ENCODE measurements around the gene ANTXR1. TPM values are rescaled to one million over a fixed set of nuclear protein-coding genes. Genes with fewer than 3 reads are reported as not detected.

The ANTXR1 gene
- total RNA-seq, 1 experiment from 2014 or later: 48.3 TPM

GRCh38 chr2:69080071-69080470 lies 67.1 kb downstream of the ANTXR1 start:
- H3F3A ChIP-seq (ENCODE audit: insufficient read depth, low read depth): peaks cover 11% of the 10 kb centered on the region; the same call in 1 of the 2 replicates

DNA sequence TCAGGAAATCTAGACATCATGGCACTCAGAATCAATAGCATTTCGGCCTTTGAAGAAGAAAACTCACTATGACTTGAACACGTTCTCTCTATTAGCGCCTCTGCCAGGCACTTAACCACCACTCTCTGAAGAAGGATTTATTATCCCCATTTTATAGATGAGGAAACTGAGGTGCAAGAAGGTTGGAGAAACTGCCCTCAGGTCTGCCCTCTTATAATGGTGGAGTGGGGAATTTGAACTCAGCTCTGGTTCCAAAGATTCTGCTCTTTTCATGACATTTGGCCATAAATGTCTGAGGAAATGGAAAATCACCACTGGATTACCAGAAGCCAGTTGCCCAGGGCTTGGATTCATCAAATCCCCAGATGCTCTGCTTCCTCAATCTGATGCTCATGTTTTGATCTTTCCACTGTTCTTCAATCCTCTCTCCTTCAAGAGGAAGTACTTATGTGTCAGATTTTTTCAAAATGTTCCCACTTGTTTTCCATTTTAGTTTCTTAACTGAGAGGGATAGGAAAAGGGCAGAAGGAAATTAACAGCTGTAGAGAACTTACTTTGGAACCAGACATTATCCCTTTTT lies 68.1 kb downstream of the ANTXR1 start:
- no peak overlapping the region for H2AFZ ChIP-seq
- H3K9me3 ChIP-seq (ENCODE audit: insufficient read depth, low read depth): no peaks in the 10 kb centered on the region
- peaks cover 11% of the 10 kb centered on the region; the same call in 1 of the 2 replicates for H3F3A ChIP-seq (ENCODE audit: insufficient read depth, low read depth)
- intact Hi-C loops (cut with micrococcal nuclease; ENCODE audit: unreplicated experiment): loop anchor here (5.0 kb wide), 1 partner anchor 56 kb away; no protein-coding TSS in a partner anchor
- BruUV-seq (replicated peaks): no TSS peak
- no peaks in the 10 kb centered on the region for H4K20me1 ChIP-seq (ENCODE audit: insufficient read depth)
- TF ChIP-seq, protein P1, sequence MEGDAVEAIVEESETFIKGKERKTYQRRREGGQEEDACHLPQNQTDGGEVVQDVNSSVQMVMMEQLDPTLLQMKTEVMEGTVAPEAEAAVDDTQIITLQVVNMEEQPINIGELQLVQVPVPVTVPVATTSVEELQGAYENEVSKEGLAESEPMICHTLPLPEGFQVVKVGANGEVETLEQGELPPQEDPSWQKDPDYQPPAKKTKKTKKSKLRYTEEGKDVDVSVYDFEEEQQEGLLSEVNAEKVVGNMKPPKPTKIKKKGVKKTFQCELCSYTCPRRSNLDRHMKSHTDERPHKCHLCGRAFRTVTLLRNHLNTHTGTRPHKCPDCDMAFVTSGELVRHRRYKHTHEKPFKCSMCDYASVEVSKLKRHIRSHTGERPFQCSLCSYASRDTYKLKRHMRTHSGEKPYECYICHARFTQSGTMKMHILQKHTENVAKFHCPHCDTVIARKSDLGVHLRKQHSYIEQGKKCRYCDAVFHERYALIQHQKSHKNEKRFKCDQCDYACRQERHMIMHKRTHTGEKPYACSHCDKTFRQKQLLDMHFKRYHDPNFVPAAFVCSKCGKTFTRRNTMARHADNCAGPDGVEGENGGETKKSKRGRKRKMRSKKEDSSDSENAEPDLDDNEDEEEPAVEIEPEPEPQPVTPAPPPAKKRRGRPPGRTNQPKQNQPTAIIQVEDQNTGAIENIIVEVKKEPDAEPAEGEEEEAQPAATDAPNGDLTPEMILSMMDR (conservative IDR thresholded peaks at IDR 0.05): no peak
- TF ChIP-seq EZH2 (IDR thresholded peaks at IDR 0.05; ENCODE audit: low read depth): no peak
- DNase-seq: no peak
- H3K9me2 ChIP-seq (ENCODE audit: insufficient read depth): no peaks in the 10 kb centered on the region
- no peaks in the 10 kb centered on the region for H3K79me2 ChIP-seq (ENCODE audit: low read depth)
- ChIA-PET CTCF (no interaction called here), POLR2A (ENCODE audit: unreplicated experiment) (no interaction called here)
- H3K4me1 ChIP-seq (replicated peaks; ENCODE audit: insufficient read depth): peaks cover 18% of the 10 kb centered on the region
- H3K27me3 ChIP-seq (ENCODE audit: insufficient read depth, low read depth): no peaks in the 10 kb centered on the region
- no peak overlapping the region for H3K4me2 ChIP-seq
- H3K27ac ChIP-seq: no peak overlapping the region
- H3K36me3 ChIP-seq (ENCODE audit: low read depth): no peaks in the 10 kb centered on the region; the same call in 1 of the 2 replicates
- H3K4me3 ChIP-seq: no peak overlapping the region

More at GRCh38 chr2:69080071-69080470, 67.1 kb downstream of the ANTXR1 start:
- Histone ChIP-seq H3K4me2 (no peak overlapping the region), H3K27ac (no peak overlapping the region), H3K79me2 (ENCODE audit: low read depth) (no peaks in the 10 kb centered on the region), H3K27me3 (ENCODE audit: insufficient read depth, low read depth) (no peaks in the 10 kb centered on the region), H3K4me1 (replicated peaks; ENCODE audit: insufficient read depth) (peaks cover 18% of the 10 kb centered on the region), H3K36me3 (ENCODE audit: low read depth) (no peaks in the 10 kb centered on the region), H3K9me3 (ENCODE audit: insufficient read depth, low read depth) (no peaks in the 10 kb centered on the region), H3K4me3 (no peak overlapping the region), H4K20me1 (ENCODE audit: insufficient read depth) (no peaks in the 10 kb centered on the region), H3K9me2 (ENCODE audit: insufficient read depth) (no peaks in the 10 kb centered on the region), H2AFZ (no peak overlapping the region)
- DNase-seq: no peak
- intact Hi-C loops (cut with micrococcal nuclease; ENCODE audit: unreplicated experiment): loop anchor here (5.0 kb wide), 1 partner anchor 57 kb away; no protein-coding TSS in a partner anchor
- BruUV-seq (replicated peaks): no TSS peak
- POLR2A ChIA-PET (ENCODE audit: unreplicated experiment): no interaction called here
- TF ChIP-seq, protein P1 (conservative IDR thresholded peaks at IDR 0.05): no peak
- TF ChIP-seq EZH2 (IDR thresholded peaks at IDR 0.05; ENCODE audit: low read depth): no peak
- CTCF ChIA-PET: no interaction called here

GRCh38 chr2:69081757-69082156 lies 68.8 kb downstream of the ANTXR1 start:
- ChIA-PET POLR2A (ENCODE audit: unreplicated experiment) (no interaction called here), CTCF (no interaction called here)
- Histone ChIP-seq H3K79me2 (ENCODE audit: low read depth) (no peaks in the 10 kb centered on the region), H3K27ac (no peak overlapping the region), H3K36me3 (ENCODE audit: low read depth) (no peaks in the 10 kb centered on the region; the same call in 1 of the 2 replicates), H3K4me3 (no peak overlapping the region), H3K9me3 (ENCODE audit: insufficient read depth, low read depth) (no peaks in the 10 kb centered on the region), H3K4me2 (no peak overlapping the region), H3K9me2 (ENCODE audit: insufficient read depth) (no peaks in the 10 kb centered on the region), H2AFZ (no peak overlapping the region), H3F3A (ENCODE audit: insufficient read depth, low read depth) (peaks cover 11% of the 10 kb centered on the region; the same call in 1 of the 2 replicates), H3K4me1 (replicated peaks; ENCODE audit: insufficient read depth) (peaks cover 18% of the 10 kb centered on the region), H3K27me3 (ENCODE audit: insufficient read depth, low read depth) (no peaks in the 10 kb centered on the region), H4K20me1 (ENCODE audit: insufficient read depth) (no peaks in the 10 kb centered on the region)
- intact Hi-C loops (cut with micrococcal nuclease; ENCODE audit: unreplicated experiment): loop anchor here (1.0 to 5.0 kb wide), 2 partner anchors 56 to 226 kb away; no protein-coding TSS in a partner anchor
- TF ChIP-seq, protein P1 (conservative IDR thresholded peaks at IDR 0.05): no peak
- no peak for TF ChIP-seq EZH2 (IDR thresholded peaks at IDR 0.05; ENCODE audit: low read depth)
- no peak for DNase-seq
- no TSS peak for BruUV-seq (replicated peaks)
